ENCODE measurements around the gene EYS.

EYS gene

GRCh38 chr6:65221153-65221552 is 485.9 kb downstream of the EYS start:
- no peak for DNase-seq (ENCODE audit: low spot score)

- DNase-seq (ENCODE audit: low spot score), result no peak
Measured at GRCh38 chr6:65202738-65203137, 504.3 kb downstream of the EYS start.

- no peak for DNase-seq (ENCODE audit: low spot score)
Measured at GRCh38 chr6:65199683-65200082, 507.3 kb downstream of the EYS start.

GRCh38 chr6:65199121-65199520 is 507.9 kb downstream of the EYS start:
- DNase-seq (ENCODE audit: low spot score), result no peak

GRCh38 chr6:65191471-65191870 is 515.6 kb downstream of the EYS start:
- no peak for DNase-seq (ENCODE audit: low spot score)

GRCh38 chr6:65189236-65189881 is 517.7 kb downstream of the EYS start:
- no peak for DNase-seq (ENCODE audit: low spot score)

- DNase-seq (ENCODE audit: low spot score), result no peak
Measured at GRCh38 chr6:65186826-65187225, 520.2 kb downstream of the EYS start.

GRCh38 chr6:65182681-65183080 is 524.3 kb downstream of the EYS start:
- no peak for DNase-seq (ENCODE audit: low spot score)

- no peak for DNase-seq (ENCODE audit: low spot score)
Measured at GRCh38 chr6:65170273-65170672, 536.8 kb downstream of the EYS start.

GRCh38 chr6:65161661-65162060 is 545.4 kb downstream of the EYS start:
- no peak for DNase-seq (ENCODE audit: low spot score)

GRCh38 chr6:65157025-65157424 is 550.0 kb downstream of the EYS start:
- DNase-seq (ENCODE audit: low spot score), result no peak

- no peak for DNase-seq (ENCODE audit: low spot score)
Measured at GRCh38 chr6:65155083-65155482, 551.9 kb downstream of the EYS start.

GRCh38 chr6:65149841-65150240 is 557.2 kb downstream of the EYS start:
- no peak for DNase-seq (ENCODE audit: low spot score)

- DNase-seq (ENCODE audit: low spot score), result no peak
Measured at GRCh38 chr6:65148839-65149238, 558.2 kb downstream of the EYS start.

GRCh38 chr6:65135567-65135966 is 571.5 kb downstream of the EYS start:
- DNase-seq (ENCODE audit: low spot score), result no peak

GRCh38 chr6:65126667-65127066 is 580.4 kb downstream of the EYS start:
- no peak for DNase-seq (ENCODE audit: low spot score)

- DNase-seq (ENCODE audit: low spot score), result no peak
Measured at GRCh38 chr6:65123521-65123920, 583.5 kb downstream of the EYS start.

GRCh38 chr6:65117817-65118409 is 589.1 kb downstream of the EYS start:
- DNase-seq (ENCODE audit: low spot score), result no peak

GRCh38 chr6:65116326-65116725 is 590.7 kb downstream of the EYS start:
- DNase-seq (ENCODE audit: low spot score), result no peak

- no peak for DNase-seq (ENCODE audit: low spot score)
Measured at GRCh38 chr6:65113581-65113980, 593.4 kb downstream of the EYS start.

- no peak for DNase-seq (ENCODE audit: low spot score)
Measured at GRCh38 chr6:65112435-65112834, 594.6 kb downstream of the EYS start.

GRCh38 chr6:65110031-65110430 is 597.0 kb downstream of the EYS start:
- DNase-seq (ENCODE audit: low spot score), result no peak

GRCh38 chr6:65098349-65098748 is 608.7 kb downstream of the EYS start:
- DNase-seq (ENCODE audit: low spot score), result no peak

GRCh38 chr6:65091561-65091960 is 615.5 kb downstream of the EYS start:
- DNase-seq (ENCODE audit: low spot score), result no peak

All from germinal center (tissue), 1 donor.